Type B pancreatic cell (in vitro differentiated cells): ENCODE results near the gene NAB2. TPM values are rescaled to one million over a fixed set of nuclear protein-coding genes. Genes with fewer than 3 reads are reported as not detected.
A peak's percentile ranks its signal among the peaks of the same experiment; 100 is the strongest.

Experiments used
- DNase-seq: peaks from one replicate; pipeline ENCODE4 v3.0.0; 2021; ENCODE audit warnings: mixed read lengths; ENCODE audit not compliant: unreplicated experiment; ENCODE audit errors: extremely low spot score
- H3K27ac Mint-ChIP-seq: 2 replicates; pipeline ENCODE4 v1.8.0; 2021; ENCODE audit warnings: mild to moderate bottlenecking, mixed read lengths
- H3K27me3 Mint-ChIP-seq: 2 replicates; pipeline ENCODE4 v1.8.0; 2021; ENCODE audit warnings: mixed read lengths
- H3K36me3 Mint-ChIP-seq: 2 replicates; pipeline ENCODE4 v1.8.0; 2021; ENCODE audit warnings: mixed read lengths
- H3K4me1 Mint-ChIP-seq: one replicate; pipeline ENCODE4 v1.8.0; 2021; ENCODE audit warnings: mixed read lengths; ENCODE audit not compliant: unreplicated experiment
- H3K4me3 Mint-ChIP-seq: 2 replicates; pipeline ENCODE4 v1.8.0; 2021; ENCODE audit warnings: mild to moderate bottlenecking, mixed read lengths
- H3K9me3 Mint-ChIP-seq: 2 replicates; pipeline ENCODE4 v1.8.0; 2021; ENCODE audit warnings: mixed read lengths
- total RNA-seq: library from RNA; stranded (reverse); gene quantifications from 2 replicates; pipeline ENCODE4 v1.2.1, GENCODE V29; 2021; ENCODE audit warnings: low replicate concordance
- TF ChIP-seq, protein P1 (sequence below): fragments of 200-600 bp; sonication (generic); conservative IDR thresholded peaks from 2 replicates; pipeline ENCODE4 v1.5.0; 2021; ENCODE audit warnings: antibody characterized with exemption, mild to moderate bottlenecking

The NAB2 gene
- total RNA-seq, 1 donor from 2014 or later: 48.3 TPM

DNA sequence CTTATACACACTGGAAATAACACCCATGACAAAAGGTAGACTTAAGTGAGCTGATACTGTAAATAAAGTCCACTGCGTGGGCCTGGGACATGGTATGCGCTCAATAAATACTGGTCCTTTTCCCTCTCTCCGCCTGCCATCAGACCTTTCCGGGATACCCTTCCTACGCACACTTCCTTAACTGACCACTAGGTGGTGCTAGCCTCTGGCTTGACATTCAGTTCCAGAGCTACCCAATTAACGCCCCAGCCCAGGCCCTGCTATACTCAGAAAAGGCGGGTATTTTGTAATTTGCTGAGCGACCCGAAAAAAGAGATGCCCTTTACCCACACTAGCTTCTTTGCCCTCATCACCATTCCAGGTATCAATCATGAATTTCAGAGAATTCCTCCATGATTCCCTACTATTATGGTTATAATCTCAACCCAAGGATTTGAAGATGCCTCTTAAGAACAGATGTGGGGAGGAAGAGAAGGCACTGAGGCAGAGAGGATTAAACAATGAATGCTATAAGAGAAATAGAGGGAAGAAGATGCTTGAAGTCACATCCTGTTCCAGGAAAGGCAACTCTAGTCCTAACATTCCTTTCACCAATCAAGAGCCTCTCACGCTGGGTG, 35.5 kb downstream of the NAB2 start:
- H3K9me3 Mint-ChIP-seq: no peaks in the 10 kb centered on the region
- H3K4me3 Mint-ChIP-seq: peak overlapping the region; percentile 2
- DNase-seq: peak; percentile 80
- H3K4me1 Mint-ChIP-seq: peaks cover 17% of the 10 kb centered on the region
- H3K27me3 Mint-ChIP-seq: no peaks in the 10 kb centered on the region
- H3K36me3 Mint-ChIP-seq: no peaks in the 10 kb centered on the region
- TF ChIP-seq, protein P1, sequence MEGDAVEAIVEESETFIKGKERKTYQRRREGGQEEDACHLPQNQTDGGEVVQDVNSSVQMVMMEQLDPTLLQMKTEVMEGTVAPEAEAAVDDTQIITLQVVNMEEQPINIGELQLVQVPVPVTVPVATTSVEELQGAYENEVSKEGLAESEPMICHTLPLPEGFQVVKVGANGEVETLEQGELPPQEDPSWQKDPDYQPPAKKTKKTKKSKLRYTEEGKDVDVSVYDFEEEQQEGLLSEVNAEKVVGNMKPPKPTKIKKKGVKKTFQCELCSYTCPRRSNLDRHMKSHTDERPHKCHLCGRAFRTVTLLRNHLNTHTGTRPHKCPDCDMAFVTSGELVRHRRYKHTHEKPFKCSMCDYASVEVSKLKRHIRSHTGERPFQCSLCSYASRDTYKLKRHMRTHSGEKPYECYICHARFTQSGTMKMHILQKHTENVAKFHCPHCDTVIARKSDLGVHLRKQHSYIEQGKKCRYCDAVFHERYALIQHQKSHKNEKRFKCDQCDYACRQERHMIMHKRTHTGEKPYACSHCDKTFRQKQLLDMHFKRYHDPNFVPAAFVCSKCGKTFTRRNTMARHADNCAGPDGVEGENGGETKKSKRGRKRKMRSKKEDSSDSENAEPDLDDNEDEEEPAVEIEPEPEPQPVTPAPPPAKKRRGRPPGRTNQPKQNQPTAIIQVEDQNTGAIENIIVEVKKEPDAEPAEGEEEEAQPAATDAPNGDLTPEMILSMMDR: peak; percentile 98
- peak overlapping the region; percentile 5 for H3K27ac Mint-ChIP-seq

- peaks cover 33% of the 10 kb centered on the region for H3K4me1 Mint-ChIP-seq
- no peak for DNase-seq
- H3K36me3 Mint-ChIP-seq: no peaks in the 10 kb centered on the region
- H3K9me3 Mint-ChIP-seq: no peaks in the 10 kb centered on the region
- TF ChIP-seq, protein P1: no peak
- H3K27ac Mint-ChIP-seq: no peak overlapping the region
- H3K4me3 Mint-ChIP-seq: peak overlapping the region; percentile 47
- no peaks in the 10 kb centered on the region for H3K27me3 Mint-ChIP-seq
Observed at GRCh38 chr12:57126061-57126460, 37.1 kb downstream of the NAB2 start.

GRCh38 chr12:57126561-57126960, 37.6 kb downstream of the NAB2 start:
- Mint-ChIP-seq H3K27ac (peak overlapping the region; percentile 90), H3K27me3 (no peaks in the 10 kb centered on the region), H3K9me3 (no peaks in the 10 kb centered on the region), H3K36me3 (no peaks in the 10 kb centered on the region), H3K4me1 (peaks cover 38% of the 10 kb centered on the region), H3K4me3 (peak overlapping the region; percentile 92)
- DNase-seq: no peak
- TF ChIP-seq, protein P1: no peak

DNA sequence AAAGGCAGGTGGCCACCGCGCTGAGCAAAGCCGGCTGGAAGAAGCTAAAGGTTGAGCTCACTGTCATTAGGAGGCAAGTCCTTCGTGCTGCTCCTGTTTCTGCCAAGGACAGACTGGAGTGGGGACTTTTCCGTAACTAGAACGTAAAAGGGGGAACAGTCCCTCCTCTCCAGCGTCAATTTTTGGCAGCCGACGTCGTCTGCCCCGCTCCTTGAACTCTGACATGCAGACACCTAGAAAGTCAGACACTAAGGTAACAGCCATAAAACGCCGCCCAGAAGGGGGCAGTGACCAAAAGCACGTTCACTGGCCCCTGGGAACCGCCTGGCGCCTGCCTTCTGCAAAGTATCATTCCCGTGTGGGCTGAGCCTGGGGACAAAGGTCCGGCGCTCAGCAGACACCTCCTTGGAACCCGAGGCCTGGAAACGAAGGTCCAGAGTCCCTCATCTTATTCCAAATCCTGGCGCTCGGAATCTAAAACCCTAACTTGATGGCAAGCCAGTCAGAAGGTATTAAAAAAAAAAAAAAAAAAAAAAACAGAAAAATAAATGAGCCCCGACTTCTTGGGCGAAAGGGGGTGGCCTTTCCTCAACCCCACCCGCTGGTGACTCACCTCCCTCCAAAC, 38.3 kb downstream of the NAB2 start:
- Mint-ChIP-seq H3K4me3 (peak overlapping the region; percentile 92), H3K27ac (peak overlapping the region; percentile 90), H3K36me3 (no peaks in the 10 kb centered on the region), H3K27me3 (no peaks in the 10 kb centered on the region), H3K9me3 (no peaks in the 10 kb centered on the region), H3K4me1 (peaks cover 43% of the 10 kb centered on the region)
- no peak for DNase-seq
- TF ChIP-seq, protein P1: peak; percentile 47

GRCh38 chr12:57127726-57128518, 39.0 kb downstream of the NAB2 start, which contains the start of gene LRP1:
Gene LRP1 (plus strand): TSS chr12:57128483. CDS start chr12:57128965, 482 bp downstream.
- H3K27me3 Mint-ChIP-seq: no peaks in the 10 kb centered on the region
- DNase-seq: peak; percentile 85
- peaks cover 50% of the 10 kb centered on the region for H3K4me1 Mint-ChIP-seq
- H3K36me3 Mint-ChIP-seq: no peaks in the 10 kb centered on the region
- TF ChIP-seq, protein P1: no peak
- peak within 1 kb of the TSS; percentile 90 for H3K27ac Mint-ChIP-seq
- peak within 1 kb of the TSS; percentile 92 for H3K4me3 Mint-ChIP-seq
- H3K9me3 Mint-ChIP-seq: no peaks in the 10 kb centered on the region
